Heart right ventricle (tissue), 16 donors: ENCODE data around the gene PCSK1. TPM values are rescaled to one million over a fixed set of nuclear protein-coding genes. Genes with fewer than 3 reads are reported as not detected.

Source experiments
- ATAC-seq, 8 donors: fragments of 200-7000 bp; cut with Tn5 transposase; one replicate each; pipeline ENCODE4 v1.9.1; 2020; ENCODE audit warnings: mild to moderate bottlenecking in 8 of 8, moderate library complexity in 8 of 8, moderate number of reproducible peaks in 1 of 8
- DNase-seq, 2 donors: peaks; one replicate each; pipeline ENCODE4 v3.0.0-alpha.2; 2020
- H3K27ac ChIP-seq, 10 donors: fragments of 200-600 bp; sonication (generic) in 2 of 10; one replicate each; pipeline versions ENCODE4 v1.5.0 to v1.8.0; 2020 to 2022; ENCODE audit warnings: mild to moderate bottlenecking in 3 of 10
- H3K27me3 ChIP-seq, 7 donors: fragments of 200-600 bp; one replicate each; pipeline ENCODE4 v1.8.0; 2021 to 2022; ENCODE audit warnings: mild to moderate bottlenecking in 2 of 7
- H3K36me3 ChIP-seq, 9 donors: fragments of 200-600 bp; sonication (generic) in 1 of 9; one replicate each; pipeline versions ENCODE4 v1.5.0 to v1.8.0; 2020 to 2022; ENCODE audit warnings: mild to moderate bottlenecking in 2 of 9
- H3K4me1 ChIP-seq, 9 donors: fragments of 200-600 bp; sonication (generic) in 1 of 9; one replicate each; pipeline versions ENCODE4 v1.5.0 to v1.8.0; 2020 to 2022; ENCODE audit warnings: mild to moderate bottlenecking in 4 of 9
- H3K4me3 ChIP-seq, 10 donors: fragments of 200-600 bp; sonication (generic) in 2 of 10; one replicate each; pipeline versions ENCODE4 v1.5.0 to v1.8.0; 2020 to 2022; ENCODE audit warnings: mild to moderate bottlenecking in 7 of 10, moderate library complexity in 2 of 10
- H3K9me3 ChIP-seq, 11 donors: fragments of 200-600 bp in 10 of 11; sonication (generic) in 2 of 11; one replicate each; pipeline versions ENCODE4 v1.5.0 to v1.8.0; 2013 to 2022; ENCODE audit warnings: mild to moderate bottlenecking in 2 of 11, control low read depth in 1 of 11, moderate library complexity in 1 of 11
- WGBS, 2 donors: extraction: QIAGEN DNeasy Blood & Tissue Kit; methylation state at CpG; one replicate each; pipeline ENCODE4 v1.1.7; 2013; ENCODE audit warnings: inconsistent platforms in 1 of 2; 5-methylcytosine and 5-hydroxymethylcytosine counted together
- intact Hi-C, 10 donors: fragments of 100-400 bp; cut with DNase I; formaldehyde crosslinking; loops; one replicate each; pipeline versions ENCODE4 v1.11.1 to v1.14.2; 2022
- polyA plus RNA-seq, 2 donors: library from polyadenylated mRNA; stranded (reverse); fragments of 200-250 nt; gene quantifications; one replicate each; pipeline ENCODE4 v1.2.3, GENCODE V29; 2013
- total RNA-seq, 10 donors: library from RNA; stranded (reverse); fragmentation: NEBNext Ultra II Directional in 3 of 10; extraction: Animal tissue kit (Norgen Biotek cat#: 25700) in 3 of 10; gene quantifications; one replicate each; pipeline versions ENCODE4 v1.2.1 to v1.2.4, GENCODE V29; 2021 to 2023
- TF ChIP-seq, protein P1 (sequence below), 9 donors: fragments of 200-600 bp; sonication (generic) in 2 of 9; IDR thresholded peaks; one replicate each; pipeline versions ENCODE4 v1.5.0 to v1.8.0; 2021 to 2022; ENCODE audit warnings: antibody characterized with exemption in 9 of 9, mild to moderate bottlenecking in 5 of 9, moderate library complexity in 1 of 9
- donor health status: Arrhythmogenic right ventricular cardiomyopathy.
- donor health status: ischemic (EF 13 %, LVEDD 7.1; RV severe dilation, severe dysfunction).
- donor health status: healthy with polysubstance abuse.
- donor health status: DM: no; HTN: yes; CAD: no.
- donor health status: DM: no; HTN: no; CAD: no.
- donor health status: ischemic (EF 25% LVEDD 6.9; RV normal size, moderate dysfunction).
- donor health status: ischemic (EF 25% LVEDD 5.7; RV mildly dilated, moderate dysfunction).
- donor health status: healthy.
- donor health status: DM: yes; HTN: yes; CAD: no.
- donor health status: Ischemic cardiomyopathy.
- donor health status: ischemic (EF 35%, LVEDD 5.7; RV mildly dilated, moderate dysfunction).
- donor health status: nonischemic (EF 11% LVEDD 7.7; RV severe dilation, severe dysfunction).
- donor health status: DM: yes; HTN: yes; CAD: no.
- donor health status: PGD.
- donor health status: ischemic (EF 29% LVEDD 5.4; RV normal size, mild dysfunction).
- donor health status: nonischemic (EF 23%, LVEDD 6.1; RV moderate dilation, normal function).

PCSK1 gene
- total and polyA plus RNA-seq, 12 donors = 0.15 to 0.65 (median 0.28) TPM; not detected in 3

DNA sequence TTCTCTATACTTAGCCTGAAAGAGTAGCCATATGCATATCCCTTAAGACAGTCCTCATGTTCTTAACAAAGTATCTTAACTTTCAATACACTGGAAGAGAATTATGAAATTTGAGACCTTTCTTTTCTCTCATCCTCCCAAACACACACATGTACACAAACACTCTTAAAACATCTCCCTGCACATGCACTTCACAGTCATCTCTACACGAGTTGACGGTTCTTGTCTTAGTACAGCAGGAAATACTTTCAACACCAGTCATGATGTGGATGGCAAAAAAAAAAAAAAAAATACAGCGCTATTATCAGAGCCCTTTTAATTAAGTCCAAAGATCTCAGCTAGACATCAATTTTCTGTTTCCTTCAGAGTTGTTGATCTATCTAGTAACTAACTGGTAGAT lies 43.6 kb upstream of the PCSK1 start:
- H3K4me3 ChIP-seq = no peak overlapping the region
- WGBS, 2 donors = 51 to 59% methylated on average over 3 of the region's 3 CpGs
- no peaks in the 10 kb centered on the region for H3K4me1 ChIP-seq
- TF ChIP-seq, protein P1, sequence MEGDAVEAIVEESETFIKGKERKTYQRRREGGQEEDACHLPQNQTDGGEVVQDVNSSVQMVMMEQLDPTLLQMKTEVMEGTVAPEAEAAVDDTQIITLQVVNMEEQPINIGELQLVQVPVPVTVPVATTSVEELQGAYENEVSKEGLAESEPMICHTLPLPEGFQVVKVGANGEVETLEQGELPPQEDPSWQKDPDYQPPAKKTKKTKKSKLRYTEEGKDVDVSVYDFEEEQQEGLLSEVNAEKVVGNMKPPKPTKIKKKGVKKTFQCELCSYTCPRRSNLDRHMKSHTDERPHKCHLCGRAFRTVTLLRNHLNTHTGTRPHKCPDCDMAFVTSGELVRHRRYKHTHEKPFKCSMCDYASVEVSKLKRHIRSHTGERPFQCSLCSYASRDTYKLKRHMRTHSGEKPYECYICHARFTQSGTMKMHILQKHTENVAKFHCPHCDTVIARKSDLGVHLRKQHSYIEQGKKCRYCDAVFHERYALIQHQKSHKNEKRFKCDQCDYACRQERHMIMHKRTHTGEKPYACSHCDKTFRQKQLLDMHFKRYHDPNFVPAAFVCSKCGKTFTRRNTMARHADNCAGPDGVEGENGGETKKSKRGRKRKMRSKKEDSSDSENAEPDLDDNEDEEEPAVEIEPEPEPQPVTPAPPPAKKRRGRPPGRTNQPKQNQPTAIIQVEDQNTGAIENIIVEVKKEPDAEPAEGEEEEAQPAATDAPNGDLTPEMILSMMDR (IDR thresholded peaks at IDR 0.05) = no peak
- no peak overlapping the region for H3K27ac ChIP-seq
- H3K36me3 ChIP-seq = no peaks in the 10 kb centered on the region
- H3K27me3 ChIP-seq = no peaks in the 10 kb centered on the region
- ATAC-seq = no peak
- no peaks in the 10 kb centered on the region for H3K9me3 ChIP-seq
- intact Hi-C loops = no loop called here
- no peak for DNase-seq

GRCh38 chr5:96474073-96474472 lies 41.0 kb upstream of the PCSK1 start:
- no peak overlapping the region for H3K27ac ChIP-seq

GRCh38 chr5:96473155-96473554 lies 40.1 kb upstream of the PCSK1 start:
- no peak for ATAC-seq
- 28 to 55% methylated on average over 1 of the region's 1 CpG for WGBS, 2 donors
- TF ChIP-seq, protein P1 (IDR thresholded peaks at IDR 0.05) = no peak
- DNase-seq = no peak
- Histone ChIP-seq H3K27me3 (no peaks in the 10 kb centered on the region), H3K36me3 (no peaks in the 10 kb centered on the region), H3K4me1 (no peaks in the 10 kb centered on the region), H3K9me3 (no peaks in the 10 kb centered on the region), H3K27ac (no peak overlapping the region), H3K4me3 (no peak overlapping the region)
- intact Hi-C loops = no loop called here

More at GRCh38 chr5:96474073-96474472, 41.0 kb upstream of the PCSK1 start:
- Histone ChIP-seq H3K27me3 (no peaks in the 10 kb centered on the region), H3K4me3 (no peak overlapping the region), H3K9me3 (no peaks in the 10 kb centered on the region), H3K4me1 (no peaks in the 10 kb centered on the region), H3K36me3 (no peaks in the 10 kb centered on the region)
- intact Hi-C loops = no loop called here
- WGBS, 2 donors = 71 to 77% methylated on average over 4 of the region's 4 CpGs
- TF ChIP-seq, protein P1 (IDR thresholded peaks at IDR 0.05) = no peak
- ATAC-seq = peak in 3 of 8 donors; percentile 39 to 75 (median 70)
- no peak for DNase-seq

GRCh38 chr5:96470785-96471184 lies 37.7 kb upstream of the PCSK1 start:
- Histone ChIP-seq H3K4me3 (no peak overlapping the region), H3K27ac (no peak overlapping the region), H3K27me3 (no peaks in the 10 kb centered on the region), H3K36me3 (no peaks in the 10 kb centered on the region), H3K9me3 (no peaks in the 10 kb centered on the region), H3K4me1 (no peaks in the 10 kb centered on the region)
- ATAC-seq = no peak
- TF ChIP-seq, protein P1 (IDR thresholded peaks at IDR 0.05) = no peak
- intact Hi-C loops = no loop called here
- DNase-seq = no peak
- 44 to 70% methylated on average over 1 of the region's 1 CpG for WGBS, 2 donors
